Ascending aorta (tissue), 2 donors: ENCODE measurements around the gene EHBP1. TPM values are rescaled to one million over a fixed set of nuclear protein-coding genes. Genes with fewer than 3 reads are reported as not detected.

Source experiments
- DNase-seq, 2 donors: peaks; one replicate each; pipeline ENCODE4 v3.0.0-alpha.2; 2019; ENCODE audit warnings: low spot score in 2 of 2
- H3K27ac ChIP-seq, 2 donors: fragments of 200-600 bp; sonication (generic); one replicate each; pipeline ENCODE4 v1.5.1; 2016 to 2017; ENCODE audit warnings: mild to moderate bottlenecking in 1 of 2
- H3K27me3 ChIP-seq: fragments of 200-600 bp; sonication (generic); one replicate; pipeline ENCODE4 v1.5.1; 2017
- H3K36me3 ChIP-seq, 2 donors: fragments of 200-600 bp; sonication (generic); one replicate each; pipeline ENCODE4 v1.5.1; 2016
- H3K4me1 ChIP-seq, 2 donors: fragments of 200-600 bp; sonication (generic); one replicate each; pipeline ENCODE4 v1.5.1; 2016 to 2017; ENCODE audit warnings: mild to moderate bottlenecking in 1 of 2
- H3K4me3 ChIP-seq, 2 donors: fragments of 200-600 bp; sonication (generic); one replicate each; pipeline ENCODE4 v1.5.1; 2016 to 2017; ENCODE audit warnings: mild to moderate bottlenecking in 1 of 2
- H3K9me3 ChIP-seq, 2 donors: fragments of 200-600 bp; sonication (generic); one replicate each; pipeline ENCODE4 v1.5.1; 2016
- intact Hi-C: fragments of 100-400 bp; cut with DNase I; formaldehyde crosslinking; loops from one replicate; pipeline ENCODE4 v1.15.1; 2023
- total RNA-seq: library from RNA; depleted of rRNA; stranded (reverse); fragments of >200 nt; gene quantifications from one replicate; pipeline ENCODE4 v1.1.0, GENCODE V29; 2016
- TF ChIP-seq, protein P1 (sequence below), 3 experiments: fragments of 200-600 bp in 2 of 3; fragments of 450-650 bp in 1 of 3; sonication (generic) in 2 of 3; IDR thresholded peaks; one replicate each; pipeline ENCODE4 v1.5.1; 2016 to 2019; ENCODE audit warnings: antibody characterized with exemption in 3 of 3, mild to moderate bottlenecking in 1 of 3, moderate library complexity in 1 of 3

Gene EHBP1
- total RNA-seq, 1 donor from 2014 or later: 19.9 TPM

DNA sequence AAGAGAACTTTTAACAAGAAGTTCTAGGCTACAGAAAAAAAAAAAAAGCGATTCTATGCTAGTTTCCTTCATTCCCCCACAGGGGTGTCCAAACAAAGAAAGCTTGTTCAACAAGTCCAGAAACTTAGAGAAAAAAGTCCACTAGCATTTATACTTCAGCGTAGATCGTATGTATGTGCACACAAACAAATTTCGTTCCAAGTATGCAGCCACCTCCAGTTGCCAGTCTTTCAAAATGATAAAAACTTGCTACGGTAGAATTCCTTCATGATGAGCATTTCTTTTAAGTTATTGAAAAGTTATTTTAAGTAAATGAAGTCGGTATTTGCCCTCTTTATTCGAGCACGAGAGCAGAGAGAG is 341.4 kb downstream of the EHBP1 start:
- H3K36me3 ChIP-seq: peaks cover 0 to 10% of the 10 kb centered on the region in 2 donors

DNA sequence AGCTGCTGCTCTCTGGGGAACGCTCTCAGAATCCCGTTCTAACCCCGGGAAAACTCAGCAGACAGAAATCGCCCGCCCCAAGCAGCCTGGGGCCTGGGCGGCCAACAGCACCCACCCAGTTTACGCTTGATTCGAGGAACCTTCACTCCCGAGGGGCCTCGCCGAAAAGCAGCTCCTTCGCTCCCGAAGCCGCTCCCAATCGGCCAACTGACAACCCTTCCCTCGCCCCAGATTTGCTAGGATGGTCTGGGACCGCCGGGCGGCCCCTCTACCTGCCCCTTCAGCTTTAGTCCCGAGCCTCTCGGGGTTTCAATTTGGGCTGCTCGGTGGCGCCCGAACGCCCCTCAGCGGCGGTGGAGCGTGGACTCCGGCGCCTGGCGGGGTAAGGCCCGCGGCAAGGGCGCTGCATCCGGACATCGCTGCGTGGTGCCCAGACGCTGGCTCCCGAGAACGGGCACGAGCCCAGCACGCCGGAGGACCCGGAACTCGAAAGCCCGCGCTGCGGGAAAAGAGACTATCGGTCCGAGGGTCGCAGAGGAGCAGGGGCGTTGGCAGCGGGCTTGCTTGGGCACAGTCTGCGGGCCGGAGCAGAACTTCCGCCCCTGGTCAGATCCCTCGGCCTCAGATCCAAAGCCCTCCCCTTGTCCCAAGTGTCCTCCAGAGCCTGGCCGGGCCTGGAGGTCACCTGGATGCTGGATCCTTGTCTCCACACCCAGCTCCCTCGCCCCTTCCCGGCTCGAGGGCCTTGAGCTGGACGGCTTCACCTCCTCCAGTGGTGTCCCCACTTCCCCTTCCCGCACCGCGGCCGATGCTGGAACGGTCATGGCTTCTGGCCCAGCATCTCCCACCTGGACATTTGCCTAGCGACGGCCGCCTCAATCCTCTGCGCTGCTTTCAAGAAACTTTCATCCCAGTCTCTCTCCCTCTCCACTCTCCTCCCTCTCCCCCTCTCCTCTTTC is 342.1 kb downstream of the EHBP1 start:
- H3K4me3 ChIP-seq: peak overlapping the region in 1 of 2 donors; percentile 4
- H3K9me3 ChIP-seq: no peaks in the 10 kb centered on the region
- H3K36me3 ChIP-seq: peaks cover 0 to 10% of the 10 kb centered on the region in 2 donors
- intact Hi-C loops: no loop called here
- H3K4me1 ChIP-seq: peaks cover 7 to 26% of the 10 kb centered on the region in 2 donors
- no peak for DNase-seq
- TF ChIP-seq, protein P1, sequence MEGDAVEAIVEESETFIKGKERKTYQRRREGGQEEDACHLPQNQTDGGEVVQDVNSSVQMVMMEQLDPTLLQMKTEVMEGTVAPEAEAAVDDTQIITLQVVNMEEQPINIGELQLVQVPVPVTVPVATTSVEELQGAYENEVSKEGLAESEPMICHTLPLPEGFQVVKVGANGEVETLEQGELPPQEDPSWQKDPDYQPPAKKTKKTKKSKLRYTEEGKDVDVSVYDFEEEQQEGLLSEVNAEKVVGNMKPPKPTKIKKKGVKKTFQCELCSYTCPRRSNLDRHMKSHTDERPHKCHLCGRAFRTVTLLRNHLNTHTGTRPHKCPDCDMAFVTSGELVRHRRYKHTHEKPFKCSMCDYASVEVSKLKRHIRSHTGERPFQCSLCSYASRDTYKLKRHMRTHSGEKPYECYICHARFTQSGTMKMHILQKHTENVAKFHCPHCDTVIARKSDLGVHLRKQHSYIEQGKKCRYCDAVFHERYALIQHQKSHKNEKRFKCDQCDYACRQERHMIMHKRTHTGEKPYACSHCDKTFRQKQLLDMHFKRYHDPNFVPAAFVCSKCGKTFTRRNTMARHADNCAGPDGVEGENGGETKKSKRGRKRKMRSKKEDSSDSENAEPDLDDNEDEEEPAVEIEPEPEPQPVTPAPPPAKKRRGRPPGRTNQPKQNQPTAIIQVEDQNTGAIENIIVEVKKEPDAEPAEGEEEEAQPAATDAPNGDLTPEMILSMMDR (IDR thresholded peaks at IDR 0.05): no peak
- H3K27ac ChIP-seq: no peak overlapping the region
- H3K27me3 ChIP-seq: peaks cover 25% of the 10 kb centered on the region

More for the DNA sequence above, 341.4 kb downstream of the EHBP1 start:
- intact Hi-C loops: no loop called here
- DNase-seq: no peak
- Histone ChIP-seq H3K27me3 (peaks cover 25% of the 10 kb centered on the region), H3K4me3 (no peak overlapping the region), H3K9me3 (no peaks in the 10 kb centered on the region), H3K27ac (no peak overlapping the region), H3K4me1 (peaks cover 7 to 26% of the 10 kb centered on the region in 2 donors)
- TF ChIP-seq, protein P1 (IDR thresholded peaks at IDR 0.05): no peak

DNA sequence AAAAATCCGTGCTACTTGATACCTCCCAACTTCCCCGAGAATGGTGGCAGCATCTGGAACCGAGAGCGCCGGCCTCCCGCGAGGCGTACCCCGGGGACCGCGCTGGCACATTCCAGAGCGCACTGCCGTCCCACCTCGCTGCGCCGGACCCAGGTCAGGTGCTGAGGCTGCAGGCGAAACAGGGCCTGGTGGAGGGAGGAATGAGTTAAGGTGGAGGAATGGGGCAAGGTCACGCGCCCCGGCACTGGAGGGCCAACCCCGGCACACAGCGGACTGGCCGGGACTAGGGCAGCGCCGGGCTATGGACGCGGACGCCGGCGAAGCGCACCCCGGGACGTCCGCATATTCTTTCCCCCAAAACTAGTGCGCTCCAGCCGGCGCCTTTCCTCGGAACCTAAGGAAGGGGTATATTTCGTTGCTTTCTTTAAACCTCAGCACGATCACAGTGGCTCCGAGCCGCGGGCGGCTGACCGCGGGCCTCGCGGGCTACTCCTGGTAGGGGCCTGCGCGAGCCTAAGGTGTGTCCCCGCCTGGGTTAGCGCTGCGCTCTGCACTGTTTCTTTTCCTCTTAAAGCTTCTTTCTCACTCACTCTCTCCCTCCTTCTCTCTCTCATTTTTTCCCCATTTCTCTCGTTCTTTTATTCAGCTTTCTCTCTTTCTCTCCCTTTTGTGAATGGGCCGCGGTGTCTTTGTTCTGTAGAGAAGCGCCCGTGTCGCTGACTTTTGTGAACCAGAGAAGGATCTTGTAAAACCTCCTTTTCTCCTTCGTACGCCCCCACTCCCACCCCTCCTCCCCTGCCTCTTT is 343.1 kb downstream of the EHBP1 start:
- peaks cover 7 to 26% of the 10 kb centered on the region in 2 donors for H3K4me1 ChIP-seq
- intact Hi-C loops: no loop called here
- H3K27me3 ChIP-seq: peaks cover 29% of the 10 kb centered on the region
- no peak overlapping the region for H3K27ac ChIP-seq
- no peaks in the 10 kb centered on the region for H3K9me3 ChIP-seq
- peaks cover 0 to 10% of the 10 kb centered on the region in 2 donors for H3K36me3 ChIP-seq
- DNase-seq: no peak
- H3K4me3 ChIP-seq: peak overlapping the region in 1 of 2 donors; percentile 4
- TF ChIP-seq, protein P1 (IDR thresholded peaks at IDR 0.05): no peak

DNA sequence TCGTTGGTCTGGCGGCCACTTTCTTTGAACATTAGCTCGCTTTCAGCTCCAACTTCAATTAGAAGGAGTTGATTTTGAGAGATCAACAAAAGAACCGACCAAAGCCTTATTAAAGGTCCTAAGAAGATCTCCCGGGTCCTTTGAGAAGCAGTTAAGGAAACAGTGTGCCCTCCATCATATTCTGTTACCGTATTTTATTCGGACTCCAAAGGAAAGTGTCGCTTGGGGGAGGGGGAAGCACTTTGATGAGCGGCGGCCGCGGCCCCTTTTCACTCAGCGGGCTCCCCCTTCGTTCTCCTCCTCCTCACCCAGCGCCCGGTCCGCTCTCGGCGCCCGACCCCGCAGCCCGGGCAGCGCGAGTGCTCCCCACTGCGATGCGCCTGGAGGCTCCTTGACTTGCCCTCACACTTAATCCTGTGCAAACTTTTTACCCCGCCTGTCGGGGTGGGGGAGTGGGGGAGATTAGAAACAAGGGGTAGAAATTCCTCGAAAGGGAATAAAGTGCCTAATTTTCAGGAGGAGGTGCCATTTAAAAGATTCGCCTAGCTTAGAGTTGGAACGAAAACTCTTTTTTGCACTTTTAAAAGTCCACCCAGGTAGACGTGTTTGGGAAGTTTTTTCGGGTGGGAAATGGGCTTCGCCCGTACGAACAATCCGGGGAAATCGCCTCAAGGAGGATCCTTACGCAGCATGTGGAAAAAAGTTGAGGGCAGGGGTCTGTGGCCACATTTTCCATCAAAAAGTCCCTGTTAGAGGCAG is 343.9 kb downstream of the EHBP1 start:
- Histone ChIP-seq H3K27ac (no peak overlapping the region), H3K27me3 (peaks cover 29% of the 10 kb centered on the region), H3K36me3 (peaks cover 0 to 10% of the 10 kb centered on the region in 2 donors), H3K9me3 (no peaks in the 10 kb centered on the region), H3K4me3 (peak overlapping the region; percentile 66 to 70), H3K4me1 (peaks cover 7 to 29% of the 10 kb centered on the region in 2 donors)
- DNase-seq: no peak
- intact Hi-C loops: no loop called here
- TF ChIP-seq, protein P1 (IDR thresholded peaks at IDR 0.05): no peak

DNA sequence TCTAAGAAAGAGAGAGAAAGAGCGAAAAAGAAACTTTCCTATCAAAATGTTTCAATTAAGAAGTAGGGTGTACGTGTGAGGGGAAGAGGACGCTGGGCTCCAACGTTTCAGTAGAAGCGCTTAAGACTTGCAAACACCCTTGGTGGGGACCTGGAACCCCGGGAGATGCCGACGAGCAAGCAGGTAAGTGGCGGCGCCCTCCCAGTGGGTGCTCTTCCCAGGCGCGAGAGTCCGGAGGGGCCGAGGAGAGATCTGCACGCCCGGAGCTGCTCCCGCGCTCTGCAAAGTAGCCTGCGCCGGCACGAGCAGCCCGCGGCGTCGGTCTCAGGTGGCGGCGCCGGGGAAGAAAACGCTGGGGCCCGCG is 344.4 kb downstream of the EHBP1 start:
- TF ChIP-seq, protein P1 (IDR thresholded peaks at IDR 0.05): no peak
- DNase-seq: no peak
- peaks cover 7 to 29% of the 10 kb centered on the region in 2 donors for H3K4me1 ChIP-seq
- H3K4me3 ChIP-seq: peak overlapping the region; percentile 66 to 70
- H3K27ac ChIP-seq: no peak overlapping the region
- peaks cover 29% of the 10 kb centered on the region for H3K27me3 ChIP-seq
- peaks cover 0 to 6% of the 10 kb centered on the region in 2 donors for H3K36me3 ChIP-seq
- H3K9me3 ChIP-seq: no peaks in the 10 kb centered on the region
- intact Hi-C loops: no loop called here
